UCSD-AML1 (cell line): ENCODE data around the gene IL12RB2.

ENCODE experiments used
- DNase-seq: peaks from one replicate; lab custom pipeline; 2025; ENCODE audit not compliant: unreplicated experiment; lab: John Stamatoyannopoulos, UW

The IL12RB2 gene

GRCh38 chr1:67307251-67308060 lies at the start of gene IL12RB2:
TSS of gene IL12RB2 (plus strand) at chr1:67307873. CDS start at chr1:67320369, 12,496 bp downstream.
- no peak for DNase-seq

- no peak for DNase-seq
Measured at GRCh38 chr1:67261680-67262079, 46.0 kb upstream of the IL12RB2 start.

- no peak for DNase-seq
Measured at GRCh38 chr1:67262735-67263134, 44.9 kb upstream of the IL12RB2 start.

GRCh38 chr1:67264152-67264551 lies 43.5 kb upstream of the IL12RB2 start:
- no peak for DNase-seq

- no peak for DNase-seq
Measured at GRCh38 chr1:67264899-67265298, 42.8 kb upstream of the IL12RB2 start.

GRCh38 chr1:67269061-67269460 lies 38.6 kb upstream of the IL12RB2 start:
- DNase-seq = no peak

- no peak for DNase-seq
Measured at GRCh38 chr1:67270541-67270940, 37.1 kb upstream of the IL12RB2 start.

- no peak for DNase-seq
Measured at GRCh38 chr1:67273591-67273990, 34.1 kb upstream of the IL12RB2 start.

- DNase-seq = no peak
Measured at GRCh38 chr1:67274623-67275325, 32.9 kb upstream of the IL12RB2 start.

- no peak for DNase-seq
Measured at GRCh38 chr1:67280696-67281095, 27.0 kb upstream of the IL12RB2 start.

GRCh38 chr1:67281244-67281643 lies 26.4 kb upstream of the IL12RB2 start:
- no peak for DNase-seq

- no peak for DNase-seq
Measured at GRCh38 chr1:67285780-67286488, 21.7 kb upstream of the IL12RB2 start.

- DNase-seq = no peak
Measured at GRCh38 chr1:67290236-67290635, 17.4 kb upstream of the IL12RB2 start.

- no peak for DNase-seq
Measured at GRCh38 chr1:67294836-67295617, 12.6 kb upstream of the IL12RB2 start.

- no peak for DNase-seq
Measured at GRCh38 chr1:67298762-67299161, 8.9 kb upstream of the IL12RB2 start.

GRCh38 chr1:67299296-67299695 lies 8.4 kb upstream of the IL12RB2 start:
- no peak for DNase-seq

- DNase-seq = no peak
Measured at GRCh38 chr1:67300561-67300960, 7.1 kb upstream of the IL12RB2 start.

- DNase-seq = no peak
Measured at GRCh38 chr1:67304023-67304422, 3.6 kb upstream of the IL12RB2 start.

- no peak for DNase-seq
Measured at GRCh38 chr1:67306547-67306946, 1.1 kb upstream of the IL12RB2 start.

- no peak for DNase-seq
Measured at GRCh38 chr1:67308136-67308535, 463 bp downstream of the IL12RB2 start.

GRCh38 chr1:67312615-67313014 lies 4.9 kb downstream of the IL12RB2 start:
- no peak for DNase-seq
